ENCODE measurements around the gene RXRA. TPM values are rescaled to one million over a fixed set of nuclear protein-coding genes. Genes with fewer than 3 reads are reported as not detected.

Gene RXRA
- polyA plus RNA-seq, 1 of the 3 experiments (the other 2 are of a cell fraction), result 7.6 TPM

- POLR2A ChIA-PET, result no interaction called here
- H2AFZ ChIP-seq (ENCODE audit: low read depth), result no peak overlapping the region
- 90% methylated on average over 13 of the region's 19 CpGs for WGBS (ENCODE audit: low lambda C conversion rate)
- peaks cover 5% of the 10 kb centered on the region for H3K9me3 ChIP-seq
- H3K9ac ChIP-seq, result no peak overlapping the region
- CTCF ChIA-PET, result interaction anchor here (1.0 kb wide), 2 partner anchors 11 to 140 kb away, joined by 3 to 5 read pairs; no protein-coding TSS in a partner anchor
- no peak for DNase-seq
- H3K4me1 ChIP-seq (ENCODE audit: control insufficient read depth in 1 of 2, insufficient read depth in 2 of 2, low read depth in 1 of 2, low read length in 1 of 2), result peaks cover 30% of the 10 kb centered on the region in 2 experiments
- no peaks in the 10 kb centered on the region for H3K36me3 ChIP-seq (replicated peaks in 1 of 2; ENCODE audit: control insufficient read depth in 1 of 2, insufficient read depth in 2 of 2, low read length in 1 of 2)
- TF ChIP-seq RAD21 (IDR thresholded peaks at IDR 0.05; ENCODE audit: low read length) (no peak), RXRA (IDR thresholded peaks at IDR 0.05; ENCODE audit: borderline replicate concordance, low read depth) (no peak), SMC3 (IDR thresholded peaks at IDR 0.05; ENCODE audit: low read depth, low read length) (no peak), PBX3 (IDR thresholded peaks at IDR 0.05) (no peak), RFX5 (IDR thresholded peaks at IDR 0.05; ENCODE audit: low read length) (no peak), NFIC (IDR thresholded peaks at IDR 0.05; ENCODE audit: borderline replicate concordance) (no peak), USF2 (IDR thresholded peaks at IDR 0.05; ENCODE audit: borderline replicate concordance, low read depth, low read length) (no peak), TCF12 (IDR thresholded peaks at IDR 0.05) (no peak), MAX (IDR thresholded peaks at IDR 0.05; ENCODE audit: low read depth) (no peak), MXI1 (IDR thresholded peaks at IDR 0.05; ENCODE audit: low read depth, low read length) (no peak), CTCF (IDR thresholded peaks at IDR 0.05) (no peak), REST (IDR thresholded peaks at IDR 0.05; ENCODE audit: low read depth, low read length) (no peak), TEAD4 (IDR thresholded peaks at IDR 0.05; ENCODE audit: borderline replicate concordance, insufficient read depth) (no peak)
- no peaks in the 10 kb centered on the region for H4K20me1 ChIP-seq (ENCODE audit: insufficient read depth)
- H3K27ac ChIP-seq (ENCODE audit: low read depth in 2 of 2, low read length in 1 of 2), result no peak overlapping the region
- H3K9me2 ChIP-seq, result no peaks in the 10 kb centered on the region
- H3K79me2 ChIP-seq (ENCODE audit: insufficient read depth), result no peaks in the 10 kb centered on the region
- H3K4me2 ChIP-seq, result 0 out of 2 replicates have a peak overlapping the region, but pooled peaks have one; percentile 23
- peaks cover 7% of the 10 kb centered on the region for H3F3A ChIP-seq (replicated peaks; ENCODE audit: insufficient read depth)
- no peak overlapping the region for H3K4me3 ChIP-seq (ENCODE audit: low read depth in 2 of 2, low read length in 1 of 2)
- H3K27me3 ChIP-seq (ENCODE audit: insufficient read depth), result no peaks in the 10 kb centered on the region
These were observed 10.4 kb upstream of the RXRA start for GRCh38 chr9:134315716-134316448.
